HG03575 (cell line): Measurements from ENCODE around the gene RYK.

ENCODE experiments used
- ATAC-seq: cut with Tn5 transposase; IDR thresholded peaks from one replicate; pipeline ENCODE4 v1.9.1; 2021; ENCODE audit not compliant: unreplicated experiment, insufficient number of reproducible peaks, low FRiP score; ENCODE audit errors: extremely low read depth

The RYK gene

GRCh38 chr3:134260987-134261386 is 10.3 kb upstream of the RYK start:
- no peak for ATAC-seq

- no peak for ATAC-seq
Observed at GRCh38 chr3:134258761-134259347, 8.2 kb upstream of the RYK start.

- ATAC-seq = no peak
Observed at GRCh38 chr3:134255404-134255803, 4.7 kb upstream of the RYK start.

GRCh38 chr3:134253475-134254226 is 3.0 kb upstream of the RYK start:
- no peak for ATAC-seq

GRCh38 chr3:134252766-134253165 is 2.1 kb upstream of the RYK start:
- ATAC-seq = no peak

- ATAC-seq = no peak
Observed at GRCh38 chr3:134251731-134252391, 1.2 kb upstream of the RYK start.

GRCh38 chr3:134249935-134250716 is 533 bp downstream of the RYK start:
- no peak for ATAC-seq

GRCh38 chr3:134249296-134249841 is 1.3 kb downstream of the RYK start:
- ATAC-seq = no peak

- ATAC-seq = no peak
Observed at GRCh38 chr3:134244921-134245320, 5.7 kb downstream of the RYK start.

GRCh38 chr3:134242649-134243617 is 7.7 kb downstream of the RYK start:
- ATAC-seq = no peak

- ATAC-seq = no peak
Observed at GRCh38 chr3:134239538-134239937, 11.1 kb downstream of the RYK start.

GRCh38 chr3:134237454-134238145 is 13.1 kb downstream of the RYK start:
- no peak for ATAC-seq

GRCh38 chr3:134236505-134237170 is 14.0 kb downstream of the RYK start:
- peak; percentile 38 for ATAC-seq

GRCh38 chr3:134235577-134236076 is 15.0 kb downstream of the RYK start:
- no peak for ATAC-seq

- ATAC-seq = no peak
Observed at GRCh38 chr3:134232951-134233350, 17.7 kb downstream of the RYK start.

GRCh38 chr3:134232151-134232550 is 18.5 kb downstream of the RYK start:
- no peak for ATAC-seq

- no peak for ATAC-seq
Observed at GRCh38 chr3:134231131-134231530, 19.5 kb downstream of the RYK start.
